Kidney (tissue), 14 donors: Measurements from ENCODE around the gene FERMT3. TPM values are rescaled to one million over a fixed set of nuclear protein-coding genes. Genes with fewer than 3 reads are reported as not detected.

Source experiments
- DNase-seq, 5 donors: peaks; one replicate each; pipeline ENCODE4 v3.0.0-alpha.2; 2013 to 2020
- FAIRE-seq: peaks from 2 replicates; lab custom pipeline; 2012; peaks lifted over from hg19 to GRCh38; lab: Jason Lieb, UNC
- H3K27ac ChIP-seq, 2 donors: one replicate each; pipeline ENCODE4 v1.7.0; 2013; ENCODE audit warnings: low read depth in 2 of 2, low read length in 2 of 2, inconsistent platforms in 1 of 2
- H3K27me3 ChIP-seq: one replicate; pipeline ENCODE4 v1.7.1; 2013; ENCODE audit warnings: low read length, inconsistent platforms; ENCODE audit not compliant: control insufficient read depth, insufficient read depth
- H3K36me3 ChIP-seq, 3 donors: one replicate each; pipeline versions ENCODE4 v1.7.0 to v1.7.1; 2013; ENCODE audit warnings: low read length in 3 of 3, control low read depth in 1 of 3, inconsistent platforms in 1 of 3; ENCODE audit not compliant: insufficient read depth in 3 of 3, control insufficient read depth in 2 of 3
- H3K4me1 ChIP-seq, 3 donors: one replicate each; pipeline versions ENCODE4 v1.7.0 to v1.7.1; 2013; ENCODE audit warnings: low read length in 3 of 3, inconsistent platforms in 1 of 3, low read depth in 1 of 3; ENCODE audit not compliant: control insufficient read depth in 2 of 3, insufficient read depth in 2 of 3
- H3K4me3 ChIP-seq, 3 donors: one replicate each; pipeline versions ENCODE4 v1.7.0 to v1.8.1; 2013; ENCODE audit warnings: low read length in 3 of 3, control low read depth in 1 of 3, inconsistent platforms in 1 of 3
- H3K9ac ChIP-seq, 3 donors: one replicate each; pipeline versions ENCODE4 v1.7.0 to v1.7.1; 2013; ENCODE audit warnings: low read length in 3 of 3, control low read depth in 1 of 3, inconsistent platforms in 1 of 3
- H3K9me3 ChIP-seq, 3 donors: one replicate each; pipeline versions ENCODE4 v1.7.0 to v1.7.1; 2013; ENCODE audit warnings: low read length in 3 of 3, control low read depth in 1 of 3, inconsistent platforms in 1 of 3; ENCODE audit not compliant: control insufficient read depth in 2 of 3, insufficient read depth in 1 of 3
- intact Hi-C: fragments of 100-400 bp; cut with DNase I; formaldehyde crosslinking; loops from one replicate; pipeline ENCODE4 v1.11.1; 2022
- polyA plus RNA-seq: library from polyadenylated mRNA; stranded (reverse); fragments of 350-450 nt; fragmentation: Illumina TruSeq; extraction: RNeasy Lipid Tissue Mini Kit (QIAGEN cat#74804); gene quantifications from one replicate; pipeline ENCODE4 v1.2.3, GENCODE V29; 2014; ENCODE audit warnings: low read depth, low replicate concordance; ENCODE audit not compliant: insufficient read depth
- total RNA-seq: library from RNA; stranded (reverse); fragmentation: NEBNext Ultra II Directional; extraction: Animal tissue kit (Norgen Biotek cat#: 25700); gene quantifications from one replicate; pipeline ENCODE4 v1.2.1, GENCODE V29; 2021
- TF ChIP-seq, protein P1 (sequence below): IDR thresholded peaks from 3 replicates; pipeline ENCODE4 v1.5.1; 2012; ENCODE audit warnings: mild to moderate bottlenecking, moderate library complexity, borderline replicate concordance; ENCODE audit not compliant: insufficient read depth; ENCODE audit errors: extremely low read depth
- donor health status: control.
- donor health status: control.
- donor health status: control.
- donor health status: control.
- donor health status: control.
- donor health status: DM: yes; HTN: yes; CAD: no.
- donor health status: Normal renal cell carcinoma (clear cell type).

FERMT3 gene
- total and polyA plus RNA-seq, 2 donors from 2014 or later, result 11.8 to 36.3 TPM

DNA sequence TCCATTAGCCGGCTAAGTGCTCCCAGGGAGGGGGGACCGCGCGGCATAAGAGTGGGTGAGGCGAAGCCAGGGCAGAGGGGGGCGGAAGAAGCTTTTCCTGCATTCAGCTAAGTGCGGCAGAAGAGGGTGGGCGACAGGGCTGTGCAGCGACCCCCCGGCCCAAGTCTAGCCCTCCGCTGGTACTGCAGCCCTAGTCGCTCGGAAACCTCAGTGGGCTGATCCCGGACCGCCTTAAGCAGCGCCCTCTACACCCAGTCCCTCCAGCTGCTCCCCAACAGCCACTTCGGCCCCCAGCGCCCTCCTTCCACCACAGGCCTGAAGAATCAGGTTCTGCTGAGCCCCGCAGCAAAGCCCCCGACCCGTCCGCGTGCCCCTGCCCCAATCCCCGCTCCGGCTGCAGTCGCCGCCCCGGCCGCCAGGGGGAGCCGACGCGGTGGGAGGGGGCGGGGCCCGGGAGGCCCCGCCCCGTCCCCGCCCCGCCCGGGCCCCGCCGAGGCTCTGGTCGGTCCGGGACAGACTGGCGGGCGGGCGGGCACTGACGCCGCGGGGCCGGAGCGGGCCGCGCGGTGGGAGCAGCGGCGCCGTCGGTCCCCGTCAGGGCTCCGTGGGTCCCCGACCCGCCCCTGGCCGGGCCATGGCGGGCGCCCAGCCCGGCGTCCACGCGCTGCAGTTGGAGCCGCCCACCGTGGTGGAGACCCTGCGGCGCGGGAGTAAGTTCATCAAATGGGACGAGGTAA lies 44.7 kb downstream of the FERMT3 start, which contains the start of gene PLCB3:
PLCB3 (plus strand) TSS at position 515 of the 737 bp plus-strand sequence; CDS start at position 635, 120 bp downstream.
- intact Hi-C loops, result no loop called here
- Histone ChIP-seq H3K27ac (peak within 1 kb of the TSS; percentile 7 to 32), H3K9ac (peak within 1 kb of the TSS in 2 of 3 donors; percentile 78 to 80), H3K9me3 (no peaks in the 10 kb centered on the region), H3K4me1 (peaks cover 0 to 26% (median 5%) of the 10 kb centered on the region in 3 donors), H3K4me3 (peak within 1 kb of the TSS; percentile 57 to 74 (median 71)), H3K36me3 (peaks cover 0 to 6% (median 0%) of the 10 kb centered on the region in 3 donors), H3K27me3 (no peaks in the 10 kb centered on the region)
- TF ChIP-seq, protein P1, sequence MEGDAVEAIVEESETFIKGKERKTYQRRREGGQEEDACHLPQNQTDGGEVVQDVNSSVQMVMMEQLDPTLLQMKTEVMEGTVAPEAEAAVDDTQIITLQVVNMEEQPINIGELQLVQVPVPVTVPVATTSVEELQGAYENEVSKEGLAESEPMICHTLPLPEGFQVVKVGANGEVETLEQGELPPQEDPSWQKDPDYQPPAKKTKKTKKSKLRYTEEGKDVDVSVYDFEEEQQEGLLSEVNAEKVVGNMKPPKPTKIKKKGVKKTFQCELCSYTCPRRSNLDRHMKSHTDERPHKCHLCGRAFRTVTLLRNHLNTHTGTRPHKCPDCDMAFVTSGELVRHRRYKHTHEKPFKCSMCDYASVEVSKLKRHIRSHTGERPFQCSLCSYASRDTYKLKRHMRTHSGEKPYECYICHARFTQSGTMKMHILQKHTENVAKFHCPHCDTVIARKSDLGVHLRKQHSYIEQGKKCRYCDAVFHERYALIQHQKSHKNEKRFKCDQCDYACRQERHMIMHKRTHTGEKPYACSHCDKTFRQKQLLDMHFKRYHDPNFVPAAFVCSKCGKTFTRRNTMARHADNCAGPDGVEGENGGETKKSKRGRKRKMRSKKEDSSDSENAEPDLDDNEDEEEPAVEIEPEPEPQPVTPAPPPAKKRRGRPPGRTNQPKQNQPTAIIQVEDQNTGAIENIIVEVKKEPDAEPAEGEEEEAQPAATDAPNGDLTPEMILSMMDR, result peak; percentile 81
- DNase-seq, result peak in 4 of 5 donors; percentile 53 to 89 (median 72)
- FAIRE-seq, result no peak

- H3K4me1 ChIP-seq, result peaks cover 0 to 26% (median 5%) of the 10 kb centered on the region in 3 donors
- peak overlapping the region in 1 of 2 donors; percentile 7 for H3K27ac ChIP-seq
- FAIRE-seq, result no peak
These were observed 45.2 kb downstream of the FERMT3 start for GRCh38 chr11:64251753-64252002.

DNA sequence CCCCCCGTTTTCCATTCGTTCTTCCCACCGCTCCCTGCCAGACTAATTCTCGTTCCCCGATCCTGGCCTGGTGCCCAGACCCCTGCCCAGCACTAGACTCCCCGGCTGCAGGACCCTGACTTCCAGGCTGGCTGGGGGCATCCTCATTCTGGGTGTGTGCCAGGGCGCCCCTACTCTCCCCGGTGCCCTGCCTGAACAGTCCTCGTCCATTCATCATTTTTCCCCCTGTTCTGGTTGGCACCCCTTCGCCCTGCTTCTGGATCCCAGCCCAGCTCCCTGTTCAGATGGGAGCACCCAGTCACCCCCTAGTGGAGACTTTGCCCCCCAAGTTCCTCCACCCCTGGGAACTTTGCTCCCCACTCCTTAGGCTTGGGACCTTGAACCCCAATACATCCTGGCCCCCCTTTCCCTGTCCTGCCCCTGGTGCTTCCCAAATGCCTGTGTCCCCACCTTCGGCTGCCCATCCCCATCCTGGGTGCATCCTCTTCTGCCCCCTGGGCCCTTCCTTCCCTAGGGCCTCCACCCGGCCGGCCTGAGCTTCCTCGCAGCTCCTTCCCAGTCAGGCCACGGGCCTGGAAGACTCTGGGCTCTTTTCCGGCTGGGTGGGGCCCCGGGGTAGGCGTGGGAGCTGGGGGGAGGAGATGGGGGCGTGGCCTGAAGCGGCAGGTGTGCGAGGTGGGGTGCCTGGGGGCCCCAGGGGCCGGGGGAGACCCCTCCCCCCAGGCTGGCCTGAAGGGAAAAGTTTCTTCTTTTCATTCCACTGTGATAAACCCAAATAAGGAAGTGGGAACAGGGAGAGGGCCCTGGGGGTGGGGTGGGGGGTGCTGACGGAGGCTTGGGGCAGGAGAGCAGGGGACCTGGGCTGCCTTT lies 45.7 kb downstream of the FERMT3 start:
- intact Hi-C loops, result no loop called here
- FAIRE-seq (no peak), DNase-seq (peak in 1 of 5 donors; percentile 77)
- Histone ChIP-seq H3K36me3 (peaks cover 0 to 6% (median 0%) of the 10 kb centered on the region in 3 donors), H3K4me3 (peak overlapping the region; percentile 57 to 74 (median 71)), H3K4me1 (peaks cover 0 to 26% (median 5%) of the 10 kb centered on the region in 3 donors), H3K27me3 (no peaks in the 10 kb centered on the region), H3K9me3 (no peaks in the 10 kb centered on the region), H3K27ac (peak overlapping the region; percentile 7 to 32), H3K9ac (peak overlapping the region in 2 of 3 donors; percentile 78 to 80)
- TF ChIP-seq, protein P1, result peak; percentile 8

More at GRCh38 chr11:64251753-64252002, 45.2 kb downstream of the FERMT3 start:
- Histone ChIP-seq H3K36me3 (peaks cover 0 to 6% (median 0%) of the 10 kb centered on the region in 3 donors), H3K9me3 (no peaks in the 10 kb centered on the region), H3K4me3 (peak overlapping the region; percentile 57 to 74 (median 71)), H3K9ac (peak overlapping the region in 2 of 3 donors; percentile 78 to 80), H3K27me3 (no peaks in the 10 kb centered on the region)
- TF ChIP-seq, protein P1, result no peak
- DNase-seq, result peak in 1 of 5 donors; percentile 82
- intact Hi-C loops, result no loop called here
